ENCODE results near the gene EXOSC1.

GRCh38 chr10:97388152-97388551 is 57.7 kb downstream of the EXOSC1 start:
- TF ChIP-seq NCOA5 (CRISPR knock-in tag; IDR thresholded peaks at IDR 0.05): no peak
- no peak for TF ChIP-seq TOPORS (CRISPR knock-in tag; IDR thresholded peaks at IDR 0.05)
- TF ChIP-seq ZNF703 (CRISPR knock-in tag; IDR thresholded peaks at IDR 0.05; ENCODE audit: borderline replicate concordance): no peak
- TF ChIP-seq, protein P1, sequence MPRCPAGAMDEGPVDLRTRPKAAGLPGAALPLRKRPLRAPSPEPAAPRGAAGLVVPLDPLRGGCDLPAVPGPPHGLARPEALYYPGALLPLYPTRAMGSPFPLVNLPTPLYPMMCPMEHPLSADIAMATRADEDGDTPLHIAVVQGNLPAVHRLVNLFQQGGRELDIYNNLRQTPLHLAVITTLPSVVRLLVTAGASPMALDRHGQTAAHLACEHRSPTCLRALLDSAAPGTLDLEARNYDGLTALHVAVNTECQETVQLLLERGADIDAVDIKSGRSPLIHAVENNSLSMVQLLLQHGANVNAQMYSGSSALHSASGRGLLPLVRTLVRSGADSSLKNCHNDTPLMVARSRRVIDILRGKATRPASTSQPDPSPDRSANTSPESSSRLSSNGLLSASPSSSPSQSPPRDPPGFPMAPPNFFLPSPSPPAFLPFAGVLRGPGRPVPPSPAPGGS (CRISPR knock-in tag; IDR thresholded peaks at IDR 0.05): no peak
- TF ChIP-seq NFE2L1 (CRISPR knock-in tag; IDR thresholded peaks at IDR 0.05; ENCODE audit: borderline replicate concordance): no peak
- TF ChIP-seq CTCF (CRISPR knock-in tag; IDR thresholded peaks at IDR 0.05): no peak
- TF ChIP-seq IRF2 (CRISPR knock-in tag; IDR thresholded peaks at IDR 0.05): no peak

All from HepG2 (cell line).